Liver (tissue), 3 donors: Measurements from ENCODE around the gene MAP3K12.

Experiments used
- CTCF ChIP-seq: fragments of 150-350 bp; IDR thresholded peaks from 2 replicates; pipeline ENCODE4 v1.5.1; 2017; ENCODE audit warnings: improper control_type of control experiment, low read depth, low read length; ENCODE audit not compliant: missing input control
- HNF4G ChIP-seq: IDR thresholded peaks from 2 replicates; pipeline ENCODE4 v1.6.1; 2016; ENCODE audit warnings: antibody characterized with exemption
- JUND ChIP-seq, 2 donors: IDR thresholded peaks; 2 replicates each; pipeline ENCODE4 v1.6.1; 2016; ENCODE audit warnings: antibody characterized with exemption in 2 of 2
- MAX ChIP-seq: IDR thresholded peaks from 2 replicates; pipeline ENCODE4 v1.6.1; 2016; ENCODE audit warnings: antibody characterized with exemption
- SP1 ChIP-seq: IDR thresholded peaks from 2 replicates; pipeline ENCODE4 v1.6.1; 2018; ENCODE audit warnings: antibody characterized with exemption, mild to moderate bottlenecking
- TAF1 ChIP-seq: conservative IDR thresholded peaks from 2 replicates; pipeline ENCODE4 v1.6.1; 2016; ENCODE audit warnings: antibody characterized with exemption, mild to moderate bottlenecking
- donor health status: healthy.
- donor health status: healthy.

DNA sequence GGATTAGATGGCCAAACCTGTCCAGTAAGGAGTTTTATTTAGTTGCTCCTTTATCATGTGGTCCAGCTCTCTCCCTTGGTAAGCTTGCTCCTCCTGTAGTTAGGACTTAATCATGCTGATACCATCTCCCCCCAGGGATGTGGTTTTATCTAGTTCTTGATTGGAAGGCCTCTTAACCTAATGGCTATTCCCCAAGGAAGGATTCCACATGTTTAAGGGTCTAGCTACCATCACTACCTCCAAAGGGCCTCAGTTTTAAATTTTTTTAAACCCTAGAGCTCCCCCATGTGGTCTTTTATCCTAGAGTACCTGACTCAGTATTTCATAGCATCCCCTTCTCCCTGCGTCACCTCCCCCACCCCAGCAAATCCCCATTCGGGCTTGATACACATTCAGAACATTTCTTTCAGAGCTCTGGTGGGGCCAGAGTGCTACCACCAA lies 22.5 kb downstream of the MAP3K12 start:
- TF ChIP-seq CTCF (peak; percentile 4), JUND (IDR thresholded peaks at IDR 0.05) (no peak), HNF4G (no peak), SP1 (no peak), MAX (no peak), TAF1 (no peak)
